OCI-LY1 (cell line): ENCODE data around the gene RGPD3.
"Not testable (repeated sequence)": the region's sequence is repeated elsewhere in the genome, so short reads cannot be mapped to it uniquely, and the experiment has no call there.

Source experiments
- H2AFZ ChIP-seq: fragments of 200-600 bp; sonication (generic), shearing (Covaris generic); 2 replicates; pipeline ENCODE4 v1.6.0; 2014; ENCODE audit warnings: antibody characterized with exemption, mild to moderate bottlenecking, low read length
- H3F3A ChIP-seq: fragments of 200-600 bp; sonication (generic), shearing (Covaris generic); 2 replicates; pipeline ENCODE4 v1.6.0; 2014; ENCODE audit warnings: mild to moderate bottlenecking, antibody characterized with exemption, low read length, moderate library complexity; ENCODE audit not compliant: insufficient read depth
- H3K27ac ChIP-seq: fragments of 200-600 bp; sonication (generic); 2 replicates; pipeline ENCODE4 v1.5.1; 2014; ENCODE audit warnings: low read length, mixed run types, mild to moderate bottlenecking, low read depth; ENCODE audit not compliant: poor library complexity, severe bottlenecking
- H3K27me3 ChIP-seq: fragments of 200-600 bp; sonication (generic); 2 replicates; pipeline ENCODE4 v1.6.0; 2014; ENCODE audit warnings: antibody characterized with exemption, mild to moderate bottlenecking, low read length, moderate library complexity; ENCODE audit not compliant: insufficient read depth
- H3K36me3 ChIP-seq: fragments of 200-600 bp; sonication (generic); 2 replicates; pipeline ENCODE4 v1.6.1; 2014; ENCODE audit warnings: mild to moderate bottlenecking, antibody characterized with exemption, low read length, moderate library complexity, mixed read lengths; ENCODE audit not compliant: insufficient read depth
- H3K4me1 ChIP-seq: fragments of 200-600 bp; sonication (generic); 2 replicates; pipeline ENCODE4 v1.5.1; 2014; ENCODE audit warnings: mild to moderate bottlenecking, low read length, moderate library complexity; ENCODE audit not compliant: insufficient read depth, severe bottlenecking
- H3K4me2 ChIP-seq: fragments of 200-600 bp; sonication (generic), shearing (Covaris generic); 2 replicates; pipeline ENCODE4 v1.6.1; 2014; ENCODE audit warnings: low read length
- H3K4me3 ChIP-seq: fragments of 200-600 bp; sonication (generic); 2 replicates; pipeline ENCODE4 v1.5.1; 2014; ENCODE audit warnings: low read length, low read depth, mild to moderate bottlenecking, mixed read lengths; ENCODE audit not compliant: poor library complexity, severe bottlenecking
- H3K79me2 ChIP-seq: fragments of 200-600 bp; shearing (Covaris generic); 2 replicates; pipeline ENCODE4 v1.6.1; 2016; ENCODE audit warnings: mixed run types, low read length, mixed read lengths; ENCODE audit not compliant: insufficient read depth
- H3K9ac ChIP-seq: fragments of 200-600 bp; sonication (generic), shearing (Covaris generic); 2 replicates; pipeline ENCODE4 v1.6.1; 2014; ENCODE audit warnings: mild to moderate bottlenecking, low read length, mixed read lengths
- H3K9me2 ChIP-seq: fragments of 200-600 bp; sonication (generic), shearing (Covaris generic); 2 replicates; pipeline ENCODE4 v1.6.1; 2014; ENCODE audit warnings: low read depth, mild to moderate bottlenecking, low read length, mixed read lengths
- H3K9me3 ChIP-seq: fragments of 200-600 bp; shearing (Covaris generic); 2 replicates; pipeline ENCODE4 v1.6.1; 2014; ENCODE audit warnings: low read length, mixed read lengths
- H4K20me1 ChIP-seq: fragments of 200-600 bp; sonication (generic), shearing (Covaris generic); 2 replicates; pipeline ENCODE4 v1.6.0; 2016; ENCODE audit warnings: mild to moderate bottlenecking, low read length; ENCODE audit not compliant: insufficient read depth

The RGPD3 gene

DNA sequence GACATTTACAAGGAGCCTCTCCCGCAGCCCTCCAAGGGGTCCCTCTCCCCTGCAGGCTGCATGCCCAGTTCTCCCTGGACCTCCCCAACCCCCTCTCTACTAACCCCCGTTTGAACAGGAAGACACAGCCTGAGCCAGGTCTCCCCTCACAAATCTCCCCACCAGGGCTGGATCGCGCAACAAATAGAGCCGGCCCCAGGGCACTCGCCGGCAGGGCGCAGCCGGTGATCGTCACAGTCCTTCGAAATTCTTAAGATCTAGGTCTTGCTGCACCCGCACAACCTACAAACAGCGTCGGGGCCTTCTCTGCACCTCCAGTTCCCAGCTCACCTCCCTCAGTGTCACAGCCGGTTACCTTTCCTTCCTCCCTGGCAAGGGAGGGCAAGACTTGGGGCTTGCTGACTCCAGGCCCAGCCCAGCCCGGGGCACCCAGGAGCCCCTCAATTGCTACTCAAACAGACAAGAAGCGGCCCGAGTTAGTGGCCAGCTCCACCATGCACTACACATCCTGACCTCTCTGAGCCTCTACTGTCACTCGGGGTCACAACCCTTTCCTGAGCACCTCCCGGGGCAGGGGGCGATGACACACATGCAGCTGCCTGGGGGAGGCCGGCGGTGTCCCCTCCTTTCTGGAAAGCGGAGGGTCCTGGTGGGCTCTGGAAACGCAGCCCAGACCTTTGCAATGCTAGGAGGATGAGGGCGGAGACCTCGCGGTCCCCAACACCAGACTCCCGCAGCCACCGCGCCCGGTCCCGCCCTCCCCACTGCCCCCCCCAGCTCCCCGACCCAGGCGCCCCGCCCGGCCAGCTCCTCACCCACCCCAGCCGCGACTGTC, 18.6 kb upstream of the RGPD3 start, which contains the start of gene CD8B2:
CD8B2 (plus strand) TSS at position 814 of the 835 bp plus-strand sequence. CDS start 63 bp downstream, outside the sequence.
- H3K27me3 ChIP-seq, H3F3A ChIP-seq, H3K9ac ChIP-seq, H3K4me3 ChIP-seq, H3K9me3 ChIP-seq, H3K4me2 ChIP-seq, H2AFZ ChIP-seq, H3K9me2 ChIP-seq, H3K36me3 ChIP-seq, H3K79me2 ChIP-seq, H3K4me1 ChIP-seq, H3K27ac ChIP-seq, H4K20me1 ChIP-seq: not testable (repeated sequence)

DNA sequence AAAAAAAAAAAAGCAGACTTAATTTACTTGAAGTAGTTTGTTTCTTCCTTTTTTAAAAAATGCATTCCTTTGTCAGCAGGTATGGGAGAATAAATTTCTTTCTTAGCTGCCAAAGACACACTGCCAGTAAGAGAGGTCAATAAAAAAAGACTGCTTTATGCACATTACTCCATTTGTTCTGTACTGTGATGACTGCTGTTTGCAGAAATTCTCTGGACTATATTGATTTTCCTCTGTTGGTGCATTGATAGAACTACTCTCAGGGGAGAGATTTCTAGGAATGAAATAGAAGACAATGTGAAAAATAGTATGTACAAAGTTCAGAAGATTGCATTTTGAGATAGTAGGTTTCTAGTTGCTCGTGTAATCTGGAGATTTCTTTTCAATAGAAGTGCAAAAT, 11.3 kb upstream of the RGPD3 start:
- H2AFZ ChIP-seq, H3K9me3 ChIP-seq, H3F3A ChIP-seq, H3K4me3 ChIP-seq, H3K27ac ChIP-seq, H3K9ac ChIP-seq, H3K27me3 ChIP-seq, H3K79me2 ChIP-seq, H4K20me1 ChIP-seq, H3K4me1 ChIP-seq, H3K9me2 ChIP-seq, H3K4me2 ChIP-seq, H3K36me3 ChIP-seq: not testable (repeated sequence)

DNA sequence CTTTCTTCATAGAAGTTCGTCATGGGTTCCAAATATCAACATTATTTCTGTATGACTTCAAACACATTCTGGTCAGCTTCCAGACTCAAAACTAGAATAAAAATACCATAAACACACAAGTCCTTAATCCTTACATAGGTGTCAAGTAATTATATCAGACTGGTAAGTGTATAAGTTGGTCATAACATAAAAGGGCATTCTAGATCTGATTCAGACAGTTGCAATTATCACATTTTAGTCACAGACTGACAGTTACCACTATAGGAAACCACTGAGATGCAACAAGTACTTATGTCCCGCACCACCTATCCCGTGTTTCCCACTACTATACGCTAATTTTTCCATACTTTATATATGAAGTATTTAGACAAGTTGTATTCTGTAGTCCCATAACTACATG, 9.4 kb upstream of the RGPD3 start:
- not testable (repeated sequence) for H3K9me3 ChIP-seq, H3K4me2 ChIP-seq, H3K4me1 ChIP-seq, H3K9ac ChIP-seq, H3K9me2 ChIP-seq, H2AFZ ChIP-seq, H3K79me2 ChIP-seq, H4K20me1 ChIP-seq, H3K27ac ChIP-seq, H3K36me3 ChIP-seq, H3K27me3 ChIP-seq, H3F3A ChIP-seq, H3K4me3 ChIP-seq

DNA sequence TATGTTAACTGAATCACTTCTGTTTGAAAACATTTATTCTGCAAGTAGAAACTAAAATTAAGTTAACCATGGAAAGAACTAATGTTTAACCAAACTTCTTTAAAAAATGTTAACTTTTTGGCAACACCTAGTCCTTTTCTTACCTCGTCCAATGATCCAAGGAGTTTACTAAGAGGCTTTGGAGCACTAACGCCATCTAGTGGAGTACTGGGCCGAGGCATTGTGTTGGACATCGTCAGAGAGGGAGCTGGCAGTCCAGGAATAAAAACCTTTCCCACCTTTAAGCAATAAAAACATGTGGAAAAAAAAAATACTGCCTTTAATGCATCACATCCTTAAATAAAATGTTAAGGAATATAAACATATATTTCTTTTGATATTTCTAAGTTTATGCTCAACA, 2.4 kb upstream of the RGPD3 start:
- not testable (repeated sequence) for H3K9ac ChIP-seq, H3K79me2 ChIP-seq, H3K4me3 ChIP-seq, H3K27me3 ChIP-seq, H2AFZ ChIP-seq, H3F3A ChIP-seq, H3K4me1 ChIP-seq, H3K9me3 ChIP-seq, H3K36me3 ChIP-seq, H3K4me2 ChIP-seq, H3K27ac ChIP-seq, H4K20me1 ChIP-seq, H3K9me2 ChIP-seq

DNA sequence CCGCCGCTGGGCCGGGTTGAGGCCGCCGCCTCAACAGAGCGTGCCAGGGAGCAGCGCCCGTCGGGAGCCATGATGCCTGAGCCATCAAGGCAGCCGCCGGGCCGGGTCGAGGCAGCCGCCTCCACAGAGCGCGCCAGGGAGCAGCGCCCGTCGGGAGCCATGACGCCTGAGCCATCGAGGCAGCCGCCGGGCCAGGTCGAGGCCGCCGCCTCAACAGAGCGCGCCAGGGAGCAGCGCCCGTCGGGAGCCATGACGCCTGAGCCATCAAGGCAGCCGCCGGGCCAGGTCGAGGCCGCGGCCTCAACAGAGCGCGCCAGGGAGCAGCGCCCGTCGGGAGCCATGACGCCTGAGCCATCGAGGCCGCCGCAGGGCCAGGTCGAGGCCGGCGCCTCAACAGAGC, 697 bp downstream of the RGPD3 start:
- not testable (repeated sequence) for H4K20me1 ChIP-seq, H3K36me3 ChIP-seq, H3K4me1 ChIP-seq, H3F3A ChIP-seq, H3K9me3 ChIP-seq, H3K9ac ChIP-seq, H3K9me2 ChIP-seq, H3K27ac ChIP-seq, H2AFZ ChIP-seq, H3K4me3 ChIP-seq, H3K27me3 ChIP-seq, H3K4me2 ChIP-seq, H3K79me2 ChIP-seq

DNA sequence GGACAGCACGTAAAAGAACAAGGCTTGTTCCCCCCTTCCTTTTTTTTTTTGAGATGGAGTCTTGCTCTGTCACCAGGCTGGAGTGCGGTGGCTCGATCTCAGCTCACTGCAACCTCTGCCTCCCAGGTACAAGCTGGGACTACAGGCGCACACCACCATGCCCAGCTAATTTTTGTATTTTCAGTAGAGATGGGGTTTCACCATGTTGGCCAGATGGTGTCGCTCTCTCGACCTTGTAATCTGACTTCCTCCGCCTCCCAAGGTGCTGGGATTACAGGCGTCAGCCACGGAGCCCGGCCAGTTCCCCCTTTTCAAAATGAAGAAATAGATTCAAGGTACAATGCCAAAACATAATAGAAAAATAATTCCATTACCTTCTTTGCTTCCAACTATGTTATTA, 6.3 kb downstream of the RGPD3 start:
- H3K27me3 ChIP-seq, H3K4me2 ChIP-seq, H3K79me2 ChIP-seq, H3K4me3 ChIP-seq, H3K9me3 ChIP-seq, H3K9ac ChIP-seq, H3K27ac ChIP-seq, H3K4me1 ChIP-seq, H4K20me1 ChIP-seq, H2AFZ ChIP-seq, H3K36me3 ChIP-seq, H3F3A ChIP-seq, H3K9me2 ChIP-seq: not testable (repeated sequence)

DNA sequence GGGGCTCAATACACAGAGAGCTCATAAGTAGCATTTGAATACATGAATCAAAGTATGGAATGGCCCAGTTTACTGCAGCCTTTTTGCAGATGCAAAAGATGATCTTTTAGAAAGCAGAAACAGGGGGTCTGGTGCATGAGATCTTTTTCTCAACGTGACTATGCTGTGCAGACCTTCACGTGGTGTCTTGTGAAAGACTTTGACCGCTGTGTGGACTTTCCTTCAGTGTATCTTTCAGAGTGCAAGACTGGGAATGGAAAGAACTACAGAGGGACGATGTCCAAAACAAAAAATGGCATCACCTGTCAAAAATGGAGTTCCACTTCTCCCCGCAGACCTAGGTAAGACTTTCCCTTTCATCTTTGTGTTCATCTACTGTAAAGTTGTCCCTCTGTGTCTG, 77.5 kb downstream of the RGPD3 start:
- H3K27ac ChIP-seq, H3K9me3 ChIP-seq, H4K20me1 ChIP-seq, H3K79me2 ChIP-seq, H3K4me3 ChIP-seq, H3K27me3 ChIP-seq, H3F3A ChIP-seq, H3K36me3 ChIP-seq, H3K4me1 ChIP-seq, H3K9me2 ChIP-seq, H3K9ac ChIP-seq, H2AFZ ChIP-seq, H3K4me2 ChIP-seq: not testable (repeated sequence)
